ENCODE data around the gene KRT36. TPM values are rescaled to one million over a fixed set of nuclear protein-coding genes. Genes with fewer than 3 reads are reported as not detected.

Gene KRT36
- total and polyA plus RNA-seq, 2 of the 8 experiments (the other 6 are each of a cell fraction or from before 2014, with no cell fraction given), result not detected

DNA sequence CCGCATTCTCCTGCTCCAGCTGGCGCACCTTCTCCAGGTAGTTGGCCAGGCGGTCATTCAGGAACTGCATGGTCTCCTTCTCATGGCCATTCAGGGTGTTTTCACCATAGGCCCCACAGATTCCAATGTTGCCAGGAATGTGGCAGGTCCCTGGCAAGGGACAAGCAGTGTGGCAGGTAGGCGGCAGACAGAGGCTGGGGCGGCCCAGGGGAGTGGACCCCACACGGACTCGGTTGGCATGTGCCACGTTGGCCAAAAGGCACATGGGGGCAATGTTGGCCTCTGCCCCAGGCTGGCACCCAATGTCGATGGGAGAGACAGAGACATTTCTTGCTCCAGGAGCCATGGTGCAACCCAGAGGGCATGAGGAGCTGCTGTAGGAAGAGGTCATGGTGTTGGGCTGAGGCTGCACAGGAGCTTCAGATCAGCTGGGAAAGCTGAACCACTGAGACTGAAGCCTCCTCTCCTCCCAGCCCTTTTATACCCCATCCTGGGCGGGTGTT is 49.1 kb downstream of the KRT36 start, which contains the start of gene KRT38 (continued):
- TF ChIP-seq, protein P1, sequence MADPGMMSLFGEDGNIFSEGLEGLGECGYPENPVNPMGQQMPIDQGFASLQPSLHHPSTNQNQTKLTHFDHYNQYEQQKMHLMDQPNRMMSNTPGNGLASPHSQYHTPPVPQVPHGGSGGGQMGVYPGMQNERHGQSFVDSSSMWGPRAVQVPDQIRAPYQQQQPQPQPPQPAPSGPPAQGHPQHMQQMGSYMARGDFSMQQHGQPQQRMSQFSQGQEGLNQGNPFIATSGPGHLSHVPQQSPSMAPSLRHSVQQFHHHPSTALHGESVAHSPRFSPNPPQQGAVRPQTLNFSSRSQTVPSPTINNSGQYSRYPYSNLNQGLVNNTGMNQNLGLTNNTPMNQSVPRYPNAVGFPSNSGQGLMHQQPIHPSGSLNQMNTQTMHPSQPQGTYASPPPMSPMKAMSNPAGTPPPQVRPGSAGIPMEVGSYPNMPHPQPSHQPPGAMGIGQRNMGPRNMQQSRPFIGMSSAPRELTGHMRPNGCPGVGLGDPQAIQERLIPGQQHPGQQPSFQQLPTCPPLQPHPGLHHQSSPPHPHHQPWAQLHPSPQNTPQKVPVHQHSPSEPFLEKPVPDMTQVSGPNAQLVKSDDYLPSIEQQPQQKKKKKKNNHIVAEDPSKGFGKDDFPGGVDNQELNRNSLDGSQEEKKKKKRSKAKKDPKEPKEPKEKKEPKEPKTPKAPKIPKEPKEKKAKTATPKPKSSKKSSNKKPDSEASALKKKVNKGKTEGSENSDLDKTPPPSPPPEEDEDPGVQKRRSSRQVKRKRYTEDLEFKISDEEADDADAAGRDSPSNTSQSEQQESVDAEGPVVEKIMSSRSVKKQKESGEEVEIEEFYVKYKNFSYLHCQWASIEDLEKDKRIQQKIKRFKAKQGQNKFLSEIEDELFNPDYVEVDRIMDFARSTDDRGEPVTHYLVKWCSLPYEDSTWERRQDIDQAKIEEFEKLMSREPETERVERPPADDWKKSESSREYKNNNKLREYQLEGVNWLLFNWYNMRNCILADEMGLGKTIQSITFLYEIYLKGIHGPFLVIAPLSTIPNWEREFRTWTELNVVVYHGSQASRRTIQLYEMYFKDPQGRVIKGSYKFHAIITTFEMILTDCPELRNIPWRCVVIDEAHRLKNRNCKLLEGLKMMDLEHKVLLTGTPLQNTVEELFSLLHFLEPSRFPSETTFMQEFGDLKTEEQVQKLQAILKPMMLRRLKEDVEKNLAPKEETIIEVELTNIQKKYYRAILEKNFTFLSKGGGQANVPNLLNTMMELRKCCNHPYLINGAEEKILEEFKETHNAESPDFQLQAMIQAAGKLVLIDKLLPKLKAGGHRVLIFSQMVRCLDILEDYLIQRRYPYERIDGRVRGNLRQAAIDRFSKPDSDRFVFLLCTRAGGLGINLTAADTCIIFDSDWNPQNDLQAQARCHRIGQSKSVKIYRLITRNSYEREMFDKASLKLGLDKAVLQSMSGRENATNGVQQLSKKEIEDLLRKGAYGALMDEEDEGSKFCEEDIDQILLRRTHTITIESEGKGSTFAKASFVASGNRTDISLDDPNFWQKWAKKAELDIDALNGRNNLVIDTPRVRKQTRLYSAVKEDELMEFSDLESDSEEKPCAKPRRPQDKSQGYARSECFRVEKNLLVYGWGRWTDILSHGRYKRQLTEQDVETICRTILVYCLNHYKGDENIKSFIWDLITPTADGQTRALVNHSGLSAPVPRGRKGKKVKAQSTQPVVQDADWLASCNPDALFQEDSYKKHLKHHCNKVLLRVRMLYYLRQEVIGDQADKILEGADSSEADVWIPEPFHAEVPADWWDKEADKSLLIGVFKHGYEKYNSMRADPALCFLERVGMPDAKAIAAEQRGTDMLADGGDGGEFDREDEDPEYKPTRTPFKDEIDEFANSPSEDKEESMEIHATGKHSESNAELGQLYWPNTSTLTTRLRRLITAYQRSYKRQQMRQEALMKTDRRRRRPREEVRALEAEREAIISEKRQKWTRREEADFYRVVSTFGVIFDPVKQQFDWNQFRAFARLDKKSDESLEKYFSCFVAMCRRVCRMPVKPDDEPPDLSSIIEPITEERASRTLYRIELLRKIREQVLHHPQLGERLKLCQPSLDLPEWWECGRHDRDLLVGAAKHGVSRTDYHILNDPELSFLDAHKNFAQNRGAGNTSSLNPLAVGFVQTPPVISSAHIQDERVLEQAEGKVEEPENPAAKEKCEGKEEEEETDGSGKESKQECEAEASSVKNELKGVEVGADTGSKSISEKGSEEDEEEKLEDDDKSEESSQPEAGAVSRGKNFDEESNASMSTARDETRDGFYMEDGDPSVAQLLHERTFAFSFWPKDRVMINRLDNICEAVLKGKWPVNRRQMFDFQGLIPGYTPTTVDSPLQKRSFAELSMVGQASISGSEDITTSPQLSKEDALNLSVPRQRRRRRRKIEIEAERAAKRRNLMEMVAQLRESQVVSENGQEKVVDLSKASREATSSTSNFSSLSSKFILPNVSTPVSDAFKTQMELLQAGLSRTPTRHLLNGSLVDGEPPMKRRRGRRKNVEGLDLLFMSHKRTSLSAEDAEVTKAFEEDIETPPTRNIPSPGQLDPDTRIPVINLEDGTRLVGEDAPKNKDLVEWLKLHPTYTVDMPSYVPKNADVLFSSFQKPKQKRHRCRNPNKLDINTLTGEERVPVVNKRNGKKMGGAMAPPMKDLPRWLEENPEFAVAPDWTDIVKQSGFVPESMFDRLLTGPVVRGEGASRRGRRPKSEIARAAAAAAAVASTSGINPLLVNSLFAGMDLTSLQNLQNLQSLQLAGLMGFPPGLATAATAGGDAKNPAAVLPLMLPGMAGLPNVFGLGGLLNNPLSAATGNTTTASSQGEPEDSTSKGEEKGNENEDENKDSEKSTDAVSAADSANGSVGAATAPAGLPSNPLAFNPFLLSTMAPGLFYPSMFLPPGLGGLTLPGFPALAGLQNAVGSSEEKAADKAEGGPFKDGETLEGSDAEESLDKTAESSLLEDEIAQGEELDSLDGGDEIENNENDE (IDR thresholded peaks at IDR 0.05; ENCODE audit: insufficient replicate concordance, low read length), result no peak
- TF ChIP-seq KDM4A (IDR thresholded peaks at IDR 0.05; ENCODE audit: low read depth, low read length, severe bottlenecking), result no peak
- no peak for TF ChIP-seq POLR2A (IDR thresholded peaks at IDR 0.05; ENCODE audit: control extremely low read depth in 1 of 2, low read depth in 2 of 2, low read length in 2 of 2)
- TF ChIP-seq SIN3A (conservative IDR thresholded peaks at IDR 0.05 in 1 of 2, IDR thresholded peaks at IDR 0.05 in 1 of 2; ENCODE audit: low read depth in 1 of 2, low read length in 2 of 2), result no peak
- no peak for TF ChIP-seq EP300 (IDR thresholded peaks at IDR 0.05; ENCODE audit: borderline replicate concordance in 1 of 2, low read depth in 2 of 2, low read length in 2 of 2)
- TF ChIP-seq, protein P2, sequence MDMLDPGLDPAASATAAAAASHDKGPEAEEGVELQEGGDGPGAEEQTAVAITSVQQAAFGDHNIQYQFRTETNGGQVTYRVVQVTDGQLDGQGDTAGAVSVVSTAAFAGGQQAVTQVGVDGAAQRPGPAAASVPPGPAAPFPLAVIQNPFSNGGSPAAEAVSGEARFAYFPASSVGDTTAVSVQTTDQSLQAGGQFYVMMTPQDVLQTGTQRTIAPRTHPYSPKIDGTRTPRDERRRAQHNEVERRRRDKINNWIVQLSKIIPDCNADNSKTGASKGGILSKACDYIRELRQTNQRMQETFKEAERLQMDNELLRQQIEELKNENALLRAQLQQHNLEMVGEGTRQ (IDR thresholded peaks at IDR 0.05; ENCODE audit: low read length), result no peak
- TF ChIP-seq SUZ12 (IDR thresholded peaks at IDR 0.05; ENCODE audit: low read length), result no peak
- no peak for TF ChIP-seq EGR1 (IDR thresholded peaks at IDR 0.05; ENCODE audit: borderline replicate concordance, low read depth, low read length)
- TF ChIP-seq NRF1 (IDR thresholded peaks at IDR 0.05; ENCODE audit: low read depth, low read length), result no peak
- no peak for TF ChIP-seq KDM5A (IDR thresholded peaks at IDR 0.05; ENCODE audit: low read length)
